CD4-positive, alpha-beta T cell treated with Interleukin-15 for 4 hours (primary cell): ENCODE data around the gene PLCH1.
"Not testable (repeated sequence)": the region's sequence is repeated elsewhere in the genome, so short reads cannot be mapped to it uniquely, and the experiment has no call there.

ENCODE experiments used
- DNase-seq: peaks from one replicate; pipeline ENCODE4 v3.0.0-alpha.2; 2020; ENCODE audit warnings: low spot score

PLCH1 gene

DNA sequence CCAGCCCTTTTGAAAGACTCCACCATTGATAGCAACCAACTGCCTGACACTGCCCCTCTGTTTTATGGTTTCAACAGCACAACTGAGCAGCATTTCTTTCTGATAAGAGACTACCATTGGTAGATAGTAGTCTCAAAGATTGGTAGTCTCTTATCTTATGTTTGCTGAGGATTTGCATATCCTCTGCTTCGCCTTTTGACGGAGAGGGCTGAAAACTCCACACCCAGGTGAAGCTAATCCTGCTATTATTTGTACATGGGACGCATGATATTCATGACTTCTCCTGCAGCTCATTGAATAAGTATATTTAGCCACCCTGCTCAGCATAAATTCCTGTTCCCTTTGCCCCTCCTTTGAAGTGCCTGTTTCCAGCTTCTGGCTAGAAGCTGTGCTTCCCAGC, 332.0 kb downstream of the PLCH1 start:
- DNase-seq = no peak

DNA sequence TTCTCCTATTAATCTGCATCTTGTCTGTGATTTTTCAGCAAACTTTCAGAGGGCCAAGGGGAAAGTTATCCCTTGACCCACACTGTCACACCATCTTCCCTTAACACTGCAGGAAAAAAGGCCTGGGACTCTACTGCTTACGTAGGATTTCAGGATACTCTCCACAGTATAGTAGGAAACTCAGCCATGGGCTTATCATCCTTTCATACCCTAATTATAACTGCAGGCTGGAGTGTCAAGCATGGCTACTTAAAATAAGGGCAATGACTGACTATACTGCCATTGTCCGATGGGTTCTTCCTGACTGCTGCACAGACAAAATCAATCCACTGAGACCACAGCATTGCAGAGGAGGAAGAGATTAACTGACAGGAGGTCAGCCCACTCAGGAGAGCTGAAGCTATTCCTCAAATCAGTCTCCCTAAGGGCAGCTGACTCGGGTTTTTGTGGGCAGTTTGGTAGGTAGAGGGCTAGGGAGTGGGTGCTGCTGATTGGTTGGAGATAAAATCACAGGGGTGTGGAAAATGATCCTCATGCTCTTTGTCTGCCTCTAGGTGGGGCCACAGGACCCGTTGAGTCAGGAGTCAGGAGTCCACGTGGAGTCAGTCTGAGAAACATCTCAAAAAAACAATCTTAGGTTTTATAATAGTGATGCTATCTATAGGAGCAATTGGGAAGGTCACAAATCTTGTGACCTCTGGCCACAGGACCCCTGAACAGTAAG, 333.2 kb downstream of the PLCH1 start:
- no peak for DNase-seq

DNA sequence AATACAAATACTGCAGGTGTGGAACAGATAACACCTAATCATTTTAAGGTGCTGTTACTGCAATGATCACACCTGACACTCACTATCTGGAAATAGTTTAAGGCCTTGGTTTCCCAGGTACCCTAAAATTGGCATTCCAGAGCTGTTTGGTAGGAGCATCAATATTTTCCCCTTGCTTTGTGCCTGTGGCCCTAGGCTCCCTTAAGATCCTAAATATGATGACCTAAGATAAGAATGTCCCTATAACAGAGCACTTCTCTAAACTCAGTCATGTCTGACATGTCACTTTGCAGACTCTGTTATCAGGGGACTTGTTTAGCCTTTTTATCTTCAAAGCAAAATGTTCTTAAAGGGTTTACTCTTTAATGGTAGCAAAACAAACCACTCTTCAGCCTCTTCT, 335.5 kb downstream of the PLCH1 start:
- no peak for DNase-seq

- DNase-seq = no peak
These were observed 336.9 kb downstream of the PLCH1 start for GRCh38 chr3:155407971-155408370.

- DNase-seq = no peak
These were observed 337.5 kb downstream of the PLCH1 start for GRCh38 chr3:155407331-155407730.

GRCh38 chr3:155404486-155404885, 340.4 kb downstream of the PLCH1 start:
- no peak for DNase-seq

DNA sequence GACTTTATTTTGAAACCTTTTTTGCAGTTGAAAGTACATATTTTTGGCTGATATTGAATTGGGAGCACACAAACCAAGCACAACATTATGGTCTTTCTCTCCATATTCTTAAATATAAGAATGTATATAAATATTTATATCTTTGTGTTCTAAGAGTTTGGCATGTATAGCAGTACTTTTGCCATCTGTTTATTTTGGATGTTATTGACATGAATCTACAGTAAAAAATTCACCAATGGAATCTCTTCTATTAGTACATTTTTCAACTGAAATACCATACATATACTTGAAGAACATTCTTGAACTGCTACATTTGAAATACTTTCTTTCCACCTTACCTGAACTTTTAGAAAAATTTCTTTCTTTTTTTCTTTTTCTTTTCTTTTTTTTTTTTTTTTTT, 342.2 kb downstream of the PLCH1 start:
- DNase-seq = no peak

GRCh38 chr3:155398046-155398445, 346.8 kb downstream of the PLCH1 start:
- DNase-seq = no peak

- not testable (repeated sequence) for DNase-seq
These were observed 350.0 kb downstream of the PLCH1 start for GRCh38 chr3:155394896-155395295.

DNA sequence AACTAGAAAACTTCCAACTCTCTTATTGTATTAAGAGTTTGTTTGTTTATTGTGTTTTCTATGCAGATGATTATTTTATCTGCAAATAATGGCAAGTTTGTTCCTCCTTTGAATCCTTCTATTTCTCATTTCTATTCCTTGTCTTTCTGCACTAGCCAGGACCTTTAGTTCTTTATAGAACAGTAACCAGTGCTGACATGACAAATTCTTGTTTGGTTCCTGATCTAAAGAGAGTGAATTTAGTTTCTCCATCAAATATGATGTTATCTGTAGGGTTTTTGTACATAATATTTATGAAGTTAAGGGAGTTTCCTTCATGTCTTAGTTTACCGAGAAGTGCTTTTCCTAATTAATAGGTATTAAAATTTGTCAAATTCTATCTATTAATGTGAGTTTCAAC, 350.6 kb downstream of the PLCH1 start:
- DNase-seq = no peak

DNA sequence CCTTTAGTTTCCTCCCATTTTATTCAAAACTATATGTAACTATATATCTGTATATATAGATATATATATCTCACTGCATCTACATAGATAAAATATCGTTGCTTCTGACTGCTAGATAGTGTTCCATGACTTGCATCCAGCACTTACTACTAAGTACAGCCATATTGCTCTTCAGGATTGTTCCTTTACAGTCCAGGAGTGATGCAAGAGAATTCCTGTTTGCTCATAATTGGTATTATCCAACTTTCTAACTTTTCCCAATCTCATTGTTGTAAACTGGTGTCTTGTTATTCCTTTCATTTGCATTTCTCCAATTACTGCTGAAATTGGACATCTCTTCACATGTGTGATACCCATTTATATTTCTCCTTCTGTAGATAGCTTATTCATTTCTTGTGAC, 351.6 kb downstream of the PLCH1 start:
- DNase-seq = no peak

GRCh38 chr3:155392138-155392537, 352.7 kb downstream of the PLCH1 start:
- no peak for DNase-seq

DNA sequence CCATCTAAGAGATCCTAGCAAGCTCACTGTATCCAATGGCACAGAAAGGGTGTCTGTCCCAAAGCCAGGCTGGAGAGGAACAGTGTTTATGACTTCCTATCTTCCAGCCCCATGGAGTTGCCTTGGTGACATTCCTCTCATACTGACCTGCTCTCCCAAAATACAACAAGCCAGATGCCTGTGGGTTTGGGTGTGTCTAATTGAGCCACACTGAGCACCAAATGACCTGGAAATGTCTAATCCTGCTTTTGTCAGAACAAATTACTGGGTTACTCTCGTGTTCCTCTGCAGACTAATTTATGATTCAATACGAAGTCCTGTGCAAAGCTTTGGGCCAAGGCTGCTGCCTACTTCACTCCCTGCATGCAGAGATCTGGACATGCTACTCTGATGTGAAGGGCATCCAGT, 353.3 kb downstream of the PLCH1 start:
- DNase-seq = no peak

DNA sequence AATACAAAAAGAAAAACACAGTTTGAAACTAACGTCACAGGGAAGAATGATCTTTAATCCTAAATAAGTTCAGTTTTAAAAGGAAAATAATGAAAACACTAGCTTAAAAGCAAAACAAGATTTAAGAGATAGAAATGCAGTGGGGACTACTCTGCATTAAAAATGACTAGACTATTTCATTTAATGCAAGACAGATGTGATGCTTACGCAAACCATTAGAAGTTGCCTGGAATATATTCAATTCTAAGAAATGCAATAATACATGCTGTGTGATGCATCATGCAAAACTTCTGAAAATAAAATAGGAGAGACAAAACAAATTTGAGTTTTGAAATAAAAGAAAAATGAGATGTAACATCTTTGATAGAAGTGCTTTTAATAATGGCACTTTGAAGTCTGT, 353.8 kb downstream of the PLCH1 start:
- DNase-seq = no peak

- no peak for DNase-seq
These were observed 354.5 kb downstream of the PLCH1 start for GRCh38 chr3:155390351-155390750.

DNA sequence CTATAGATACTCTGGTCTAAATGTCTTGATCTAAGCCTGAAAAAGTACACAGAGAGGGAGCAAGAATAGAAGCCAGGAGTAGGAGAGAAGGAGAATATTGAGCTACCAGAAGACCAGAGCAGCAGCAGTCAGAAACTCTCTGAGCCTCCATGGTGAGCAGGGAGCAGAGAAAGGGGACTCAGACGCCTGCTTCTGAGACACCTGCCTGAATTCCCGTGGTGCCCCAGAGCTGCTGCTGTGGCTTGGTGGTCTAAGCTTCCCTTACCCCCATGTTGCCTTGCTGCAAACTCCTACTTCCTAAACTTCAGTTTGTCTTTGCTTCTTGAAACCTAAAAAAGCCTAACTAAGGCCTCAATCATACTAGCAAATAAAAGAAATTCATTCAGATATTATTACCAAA, 356.5 kb downstream of the PLCH1 start:
- no peak for DNase-seq

DNA sequence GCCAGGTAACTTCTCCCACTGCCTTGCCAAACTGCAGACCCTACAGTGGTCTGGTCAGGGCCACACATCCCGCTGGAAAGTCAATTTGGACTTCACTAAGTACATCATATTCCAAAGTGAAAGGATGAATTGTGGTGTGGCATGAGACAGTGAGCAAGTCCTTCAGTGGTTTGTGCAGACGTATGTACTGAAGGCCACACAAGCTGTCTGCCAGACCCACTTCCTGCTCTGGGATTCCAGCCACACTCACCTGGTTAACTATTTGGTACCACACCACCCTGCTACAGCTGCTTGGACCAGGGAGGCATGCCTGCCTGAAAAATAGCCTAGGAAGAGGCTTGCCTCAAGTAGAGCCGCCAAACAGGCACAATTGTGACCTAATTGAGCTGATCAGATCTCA, 357.3 kb downstream of the PLCH1 start:
- no peak for DNase-seq

DNA sequence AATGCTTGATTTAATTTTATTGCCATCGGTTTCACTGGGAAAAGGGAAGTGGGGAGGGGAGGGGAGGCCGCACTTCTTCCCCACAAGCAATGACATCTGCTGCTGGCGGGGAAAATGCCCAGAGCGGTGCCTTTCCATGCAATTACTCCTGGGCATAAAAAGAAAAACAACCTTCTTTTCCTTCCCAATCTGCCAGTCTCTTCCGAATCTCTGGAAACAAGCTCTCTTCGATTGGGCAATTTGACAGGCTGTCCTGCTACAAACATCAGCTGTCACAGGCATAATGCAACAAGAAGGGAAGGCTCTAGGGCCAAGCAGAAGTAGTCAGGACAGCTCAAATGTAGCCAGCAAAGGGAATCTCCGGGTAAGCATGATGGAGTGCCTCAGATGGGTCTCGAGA, 358.0 kb downstream of the PLCH1 start:
- DNase-seq = no peak

- no peak for DNase-seq
These were observed 358.8 kb downstream of the PLCH1 start for GRCh38 chr3:155385896-155386625.

GRCh38 chr3:155382396-155383042, 362.4 kb downstream of the PLCH1 start:
- no peak for DNase-seq

DNA sequence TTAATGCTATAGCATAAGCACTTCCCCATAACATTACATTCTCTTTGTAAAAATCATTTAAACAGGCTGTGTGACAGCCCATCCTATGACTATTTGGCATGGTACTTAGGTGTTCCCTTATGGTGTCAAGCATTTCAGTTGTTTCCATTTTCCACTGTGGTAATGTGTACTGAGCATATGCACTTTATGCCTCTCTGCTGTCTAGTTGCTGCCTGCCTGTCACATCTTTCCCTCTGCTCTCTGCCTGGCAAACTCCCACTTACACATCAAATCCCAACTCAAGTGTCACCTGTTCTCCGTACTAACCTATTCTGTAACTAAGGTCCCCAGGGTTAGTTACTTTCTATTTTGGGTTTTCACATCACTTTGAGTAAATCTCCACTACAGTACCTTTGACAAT, 367.0 kb downstream of the PLCH1 start:
- DNase-seq = no peak

DNA sequence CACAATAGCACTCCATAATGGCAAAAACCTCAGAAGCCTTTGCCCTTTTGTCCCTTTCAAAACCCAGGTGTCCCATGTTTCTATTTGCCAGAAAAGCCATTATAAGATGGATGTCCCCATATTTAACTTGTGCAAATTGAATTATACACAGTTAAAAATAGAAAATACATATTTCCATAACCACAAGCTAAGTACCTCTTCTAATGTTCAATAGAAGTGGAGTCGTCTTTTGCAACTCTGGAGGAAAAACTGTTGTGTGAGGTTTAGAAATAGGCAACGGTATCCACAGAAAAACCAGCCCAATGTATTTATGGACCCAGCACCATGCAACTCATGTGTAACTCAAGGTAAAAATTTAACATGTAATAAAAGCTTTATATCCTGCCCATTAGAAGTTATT, 367.8 kb downstream of the PLCH1 start:
- no peak for DNase-seq

- DNase-seq = no peak
These were observed 372.6 kb downstream of the PLCH1 start for GRCh38 chr3:155372281-155372680.
